GM21528 (cell line): ENCODE results near the gene PTPRD.

Source experiments
- ATAC-seq: cut with Tn5 transposase; IDR thresholded peaks from one replicate; pipeline ENCODE4 v1.9.1; 2021; ENCODE audit warnings: mild to moderate bottlenecking, moderate library complexity; ENCODE audit not compliant: unreplicated experiment, low FRiP score

Gene PTPRD

DNA sequence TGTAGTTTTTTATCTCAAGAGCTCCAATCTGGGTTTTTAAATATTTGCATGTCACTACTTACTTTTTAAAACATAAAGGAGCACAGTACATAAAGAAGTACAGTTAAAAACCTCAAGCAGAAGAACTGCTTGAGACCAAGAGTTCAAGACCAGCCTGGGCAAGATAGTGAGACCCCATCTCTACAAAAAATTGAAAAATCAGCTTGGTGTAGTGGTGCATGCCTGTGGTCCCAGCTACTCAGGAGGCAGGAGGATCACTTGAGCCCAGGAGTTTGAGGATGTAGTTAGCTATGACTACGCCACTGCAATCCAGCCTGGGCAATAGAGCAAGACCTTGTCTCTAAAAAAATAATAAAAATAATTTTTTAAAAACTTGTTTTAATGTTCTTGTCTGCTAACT, 1840.5 kb downstream of the PTPRD start:
- no peak for ATAC-seq

DNA sequence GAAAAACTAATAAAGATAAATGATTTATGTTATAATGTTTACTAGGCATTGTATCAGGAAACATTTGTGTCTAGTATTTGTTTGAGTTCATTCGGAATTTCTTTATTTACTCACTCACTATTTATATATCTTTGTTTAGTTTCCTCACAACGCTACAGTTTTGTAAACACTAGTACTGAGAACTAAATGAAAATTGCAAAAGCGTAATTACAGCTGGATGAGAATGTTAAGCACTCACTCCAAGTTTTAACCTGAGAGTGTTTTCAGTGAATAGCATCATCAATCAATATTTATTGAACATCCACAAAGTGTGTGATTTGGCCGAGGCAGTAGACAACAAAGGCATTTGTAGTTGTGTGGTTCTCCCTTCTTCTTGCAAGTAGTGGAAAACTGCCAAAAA, 1843.6 kb downstream of the PTPRD start:
- no peak for ATAC-seq

DNA sequence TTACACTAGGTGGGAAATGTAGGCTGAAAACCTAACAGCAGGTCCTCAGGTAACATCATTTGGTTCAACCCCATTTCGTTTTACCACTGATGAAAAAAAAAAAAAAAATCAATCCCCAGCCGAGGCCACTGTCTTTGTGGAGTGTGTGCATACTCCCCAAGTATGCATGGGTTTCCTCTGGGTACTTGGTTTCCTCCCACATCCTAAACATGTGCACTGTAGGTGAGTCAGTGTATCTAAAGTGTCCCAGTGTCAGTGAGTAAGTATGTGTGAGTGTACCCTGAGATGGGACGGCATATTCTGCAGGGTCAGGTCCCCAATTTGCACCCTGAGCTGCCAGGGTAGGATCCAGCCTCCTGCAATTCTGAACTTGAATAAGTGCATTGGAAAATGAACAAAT, 1846.7 kb downstream of the PTPRD start:
- ATAC-seq, result no peak

DNA sequence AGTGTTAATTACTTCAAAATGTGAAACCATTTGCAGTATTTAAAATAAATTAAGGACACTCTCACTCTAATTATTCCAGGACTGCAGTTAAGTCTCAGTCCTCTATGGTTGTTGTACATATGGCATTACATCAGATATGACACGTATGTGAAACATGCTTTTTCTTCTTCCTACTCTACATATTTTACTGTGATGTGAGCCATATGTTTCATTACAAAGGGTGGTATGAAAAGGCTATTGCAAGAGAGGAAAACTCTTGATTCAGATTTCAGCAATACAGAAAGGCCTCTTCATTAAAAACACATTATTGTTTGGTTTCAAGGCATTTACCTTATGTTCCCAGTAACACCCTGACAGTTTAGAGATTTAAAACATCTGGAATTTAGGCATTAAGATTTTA, 1848.8 kb downstream of the PTPRD start:
- no peak for ATAC-seq

DNA sequence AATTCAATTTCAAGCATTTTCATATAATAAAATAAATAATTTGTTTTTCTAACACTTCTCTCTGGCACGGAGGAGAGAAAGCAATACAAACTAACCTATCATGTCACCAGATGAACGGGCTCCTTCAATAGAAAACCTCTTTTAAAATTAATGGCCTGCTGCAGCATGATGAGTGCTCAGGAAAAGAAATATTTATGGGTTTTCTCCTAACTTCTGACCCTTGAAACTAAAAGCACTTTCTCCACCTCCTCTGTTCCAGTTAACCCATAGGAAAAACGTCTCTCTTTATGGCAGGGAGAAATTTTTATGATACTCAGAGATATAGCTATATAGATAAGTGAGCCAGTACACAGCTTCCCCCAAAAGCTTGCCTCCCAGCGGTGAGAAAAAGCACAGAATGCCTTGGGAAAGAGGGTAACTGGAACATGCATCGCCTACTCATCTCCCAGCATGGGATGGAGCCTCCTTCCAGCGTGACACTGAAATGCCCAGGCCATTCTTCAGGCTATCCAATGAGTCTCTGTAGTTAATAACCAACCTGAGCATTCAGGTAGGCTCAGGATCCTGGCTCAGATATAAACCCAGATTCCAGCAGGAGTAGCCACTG, 1850.2 kb downstream of the PTPRD start:
- no peak for ATAC-seq

DNA sequence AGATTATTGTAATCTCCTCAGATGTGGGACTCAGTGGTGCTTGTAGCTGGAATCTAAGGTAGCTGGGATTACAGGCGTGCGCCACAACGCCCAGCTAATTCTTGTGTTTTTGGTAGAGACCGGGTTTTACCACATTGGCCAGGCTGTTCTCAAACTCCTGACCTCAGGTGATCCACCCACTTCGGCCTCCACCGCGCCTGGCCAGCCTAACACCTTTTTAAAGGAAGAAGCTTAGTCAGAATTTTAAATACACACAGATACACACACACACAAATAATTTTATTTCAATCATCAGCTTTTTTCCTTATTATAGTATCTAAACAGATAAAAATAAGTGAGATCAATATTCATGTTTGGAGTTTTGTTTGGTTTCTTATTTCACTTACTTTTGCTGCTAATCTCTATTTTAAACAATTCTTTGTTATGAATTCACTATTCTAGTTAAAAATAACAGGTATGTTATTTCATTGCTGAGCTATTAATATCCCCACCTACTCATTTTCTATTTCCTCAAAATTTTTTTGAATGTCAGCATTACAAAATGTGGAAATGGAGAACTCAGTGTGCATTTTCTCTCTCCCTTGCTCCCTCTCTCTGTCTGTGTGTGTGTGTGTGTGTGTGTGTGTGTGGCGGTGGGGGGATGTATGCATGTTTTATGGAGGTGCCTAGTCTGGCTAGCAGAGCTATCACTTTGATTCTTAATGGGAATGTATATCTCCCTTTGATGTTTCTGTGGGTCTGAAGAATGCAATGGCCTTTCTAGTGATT, 1852.6 kb downstream of the PTPRD start:
- ATAC-seq, result no peak

DNA sequence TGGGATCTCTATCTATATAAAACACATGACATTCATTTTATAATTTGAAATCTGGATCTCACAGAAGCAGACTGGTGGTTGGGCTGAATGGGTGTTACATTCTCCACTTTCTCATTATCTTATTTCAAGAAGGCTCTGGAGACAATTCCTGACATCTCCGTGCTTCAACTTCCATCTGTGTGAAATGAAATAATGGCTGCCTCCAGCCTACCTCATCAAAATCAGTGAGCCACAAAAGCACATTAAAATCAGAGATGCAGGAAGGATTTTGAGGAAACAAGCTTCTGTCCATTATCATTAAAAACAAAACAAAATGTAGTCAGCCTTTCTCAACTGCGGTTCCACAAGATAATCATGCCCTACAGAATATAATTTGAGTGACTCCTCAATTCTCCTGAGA, 1854.9 kb downstream of the PTPRD start:
- ATAC-seq, result no peak

DNA sequence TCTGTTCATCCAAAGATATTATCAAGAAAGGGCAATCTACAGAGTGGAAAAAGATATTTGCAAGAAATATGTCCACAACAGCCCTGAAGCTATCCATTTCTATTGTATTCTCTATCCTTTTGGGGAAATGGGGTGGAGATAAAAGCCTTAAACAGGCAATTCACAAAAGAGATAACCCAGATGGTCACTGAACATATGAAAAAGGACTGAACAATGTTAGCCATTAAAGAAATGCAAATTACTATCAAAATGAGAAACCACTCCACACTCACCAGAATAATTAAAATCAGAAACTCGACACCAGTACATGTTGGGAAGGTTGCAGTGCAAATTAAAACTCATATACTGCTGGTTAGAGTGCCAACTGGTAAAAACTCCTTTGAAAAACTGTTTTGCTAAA, 1858.1 kb downstream of the PTPRD start:
- no peak for ATAC-seq

DNA sequence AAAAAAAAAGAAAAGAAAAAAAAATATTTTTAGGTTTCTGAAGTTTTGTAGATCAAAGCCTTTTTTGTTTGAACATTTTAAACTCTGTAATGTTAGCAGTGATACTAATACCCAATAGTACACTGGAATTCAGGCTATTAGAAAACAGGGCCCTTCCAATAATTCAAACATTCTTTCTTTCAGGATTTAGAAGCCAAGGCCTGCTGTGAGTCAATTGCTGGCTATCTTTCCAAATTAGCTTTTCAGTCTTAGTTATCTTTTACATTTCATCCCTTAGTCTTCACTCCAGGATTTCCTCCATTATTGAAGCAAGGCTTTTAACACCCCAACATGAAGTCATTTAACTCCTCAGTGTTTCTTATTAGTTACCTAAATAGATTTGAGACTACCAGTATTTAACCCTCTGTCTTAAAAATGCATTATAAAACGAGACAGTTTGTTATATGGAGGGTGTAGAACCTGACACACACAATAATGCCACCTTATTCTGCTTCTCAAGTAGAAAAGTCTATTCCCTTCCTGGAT, 1861.3 kb downstream of the PTPRD start:
- no peak for ATAC-seq

DNA sequence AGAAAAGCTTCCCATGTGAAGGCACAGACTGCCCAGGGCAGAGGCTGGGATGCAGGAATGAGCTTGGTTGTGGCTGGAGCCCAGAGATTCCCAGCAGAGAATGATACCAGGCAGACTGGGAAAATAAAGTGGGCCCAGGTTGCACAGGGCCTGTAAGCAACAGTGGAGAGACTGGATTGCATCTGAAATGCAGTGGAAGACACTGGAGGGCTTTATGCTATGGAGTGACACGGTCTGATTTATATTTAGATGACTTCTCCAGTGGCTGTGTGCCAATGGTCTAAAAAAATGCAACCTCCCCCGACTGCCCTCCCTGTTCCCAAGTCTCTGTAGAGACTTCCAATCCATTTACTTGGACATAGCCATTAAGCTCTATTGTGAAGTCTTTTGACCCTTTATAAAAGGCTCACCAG, 1862.2 kb downstream of the PTPRD start:
- no peak for ATAC-seq

DNA sequence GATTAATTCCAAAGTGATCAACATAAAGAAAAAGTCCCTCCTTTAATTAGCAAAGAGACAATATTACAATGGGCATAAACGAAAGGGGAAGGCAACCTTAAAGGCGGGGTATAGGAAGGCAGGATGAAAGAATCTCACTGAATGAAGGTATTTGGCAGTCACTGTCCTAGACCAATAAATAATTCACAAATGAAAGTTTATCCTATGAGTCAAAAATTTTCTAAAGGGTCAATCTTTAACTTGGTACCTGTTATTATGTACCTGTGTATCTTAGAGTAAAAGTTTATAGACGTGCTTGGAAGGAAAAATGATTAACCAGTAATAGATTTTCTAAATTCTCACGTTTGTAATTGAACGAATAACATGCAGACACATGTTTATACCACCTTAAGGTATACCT, 1867.5 kb downstream of the PTPRD start:
- ATAC-seq, result no peak

DNA sequence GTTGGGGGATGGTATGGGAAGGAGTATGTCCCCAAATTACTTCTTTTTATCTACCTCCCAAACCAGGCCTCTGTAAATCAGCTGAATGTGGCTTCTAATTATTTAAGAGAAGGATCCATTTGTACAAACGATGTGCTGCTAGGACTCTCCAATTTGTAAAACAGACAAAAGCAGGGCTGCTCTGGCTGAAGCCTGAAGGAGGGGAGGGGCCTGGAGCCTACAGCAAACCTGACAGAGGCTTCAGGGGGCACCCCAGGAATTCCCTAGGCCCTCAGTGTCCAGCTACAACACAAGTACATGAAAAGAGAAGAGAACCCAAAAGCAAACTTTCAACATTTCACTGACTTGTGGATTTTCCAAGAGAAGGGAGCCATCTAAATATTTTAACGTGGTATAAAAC, 1873.9 kb downstream of the PTPRD start:
- no peak for ATAC-seq

DNA sequence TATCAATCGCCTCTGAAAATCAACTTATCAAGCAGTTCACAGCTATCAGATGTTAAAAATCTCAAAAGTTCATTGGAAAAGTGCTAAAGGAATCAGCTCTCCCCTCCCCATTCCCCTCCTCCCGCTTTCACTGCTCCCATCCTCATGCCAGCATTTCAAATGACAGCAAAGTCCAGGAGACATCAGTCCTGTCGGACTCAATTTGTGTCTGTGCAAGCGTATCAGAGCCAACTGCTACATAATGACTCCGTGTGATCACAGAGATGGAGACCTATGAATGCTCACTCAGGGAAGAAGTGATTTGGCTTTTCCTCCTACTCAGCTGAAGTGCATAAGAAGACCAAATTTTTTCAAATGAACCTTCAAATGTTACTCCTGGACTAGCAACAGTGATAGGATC, 1876.0 kb downstream of the PTPRD start:
- ATAC-seq, result no peak

DNA sequence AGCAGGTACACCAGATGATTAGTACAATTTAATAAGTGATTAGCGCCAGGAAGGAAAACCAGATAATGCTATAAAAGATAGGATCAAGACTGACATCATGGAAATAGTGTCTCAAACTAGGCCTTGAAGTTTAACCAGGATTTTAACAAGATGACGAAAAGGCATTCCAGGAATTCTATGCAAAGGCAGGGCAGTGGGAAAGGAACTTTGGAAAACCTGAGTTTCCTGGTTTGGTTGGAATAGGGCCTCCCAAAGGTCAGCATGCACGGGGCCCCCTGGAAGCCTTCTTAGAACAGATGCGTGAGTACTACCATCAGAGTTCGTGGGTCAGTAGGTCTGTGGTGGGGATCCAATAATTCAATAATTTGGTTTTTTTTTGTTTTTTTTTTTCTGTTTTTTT, 1878.0 kb downstream of the PTPRD start:
- no peak for ATAC-seq

DNA sequence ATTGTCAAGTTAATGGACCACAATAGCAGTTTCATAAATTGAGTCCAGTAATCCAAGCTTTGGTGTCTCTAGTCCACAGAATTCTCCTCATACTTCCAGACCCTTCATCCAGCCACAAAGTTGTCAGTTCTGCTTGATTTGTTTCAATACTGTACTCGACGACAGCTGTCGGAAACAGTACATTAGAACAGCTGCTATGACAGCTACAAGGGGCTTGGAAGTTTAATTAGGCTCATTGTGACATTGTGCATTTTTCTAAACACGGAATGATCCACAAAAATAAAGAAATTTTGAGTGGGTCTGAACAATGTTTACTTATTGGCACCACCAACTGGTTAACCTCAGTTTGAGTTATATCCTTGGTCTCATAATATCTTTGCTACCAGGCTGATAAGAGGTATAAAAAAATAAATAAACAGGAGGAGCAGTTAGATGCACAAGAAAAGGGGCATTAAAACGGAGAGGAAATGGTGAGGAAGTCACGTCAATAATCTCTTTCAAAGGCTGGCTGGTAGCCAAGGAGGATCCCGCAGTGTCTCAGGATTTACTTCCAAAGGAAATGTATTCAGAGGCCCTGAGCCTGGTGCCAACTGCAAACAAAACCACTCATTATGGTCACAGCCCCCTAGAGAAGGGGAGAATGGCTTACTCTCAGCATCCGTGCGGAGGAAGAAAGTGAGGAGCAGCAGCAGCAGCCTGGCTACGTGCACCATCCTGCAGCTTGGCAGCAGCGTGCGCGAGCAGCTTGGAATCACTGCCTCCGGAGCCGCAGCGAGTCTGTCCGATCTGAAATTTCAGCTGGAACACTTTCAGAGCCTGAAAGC, 1879.5 kb downstream of the PTPRD start:
- no peak for ATAC-seq

DNA sequence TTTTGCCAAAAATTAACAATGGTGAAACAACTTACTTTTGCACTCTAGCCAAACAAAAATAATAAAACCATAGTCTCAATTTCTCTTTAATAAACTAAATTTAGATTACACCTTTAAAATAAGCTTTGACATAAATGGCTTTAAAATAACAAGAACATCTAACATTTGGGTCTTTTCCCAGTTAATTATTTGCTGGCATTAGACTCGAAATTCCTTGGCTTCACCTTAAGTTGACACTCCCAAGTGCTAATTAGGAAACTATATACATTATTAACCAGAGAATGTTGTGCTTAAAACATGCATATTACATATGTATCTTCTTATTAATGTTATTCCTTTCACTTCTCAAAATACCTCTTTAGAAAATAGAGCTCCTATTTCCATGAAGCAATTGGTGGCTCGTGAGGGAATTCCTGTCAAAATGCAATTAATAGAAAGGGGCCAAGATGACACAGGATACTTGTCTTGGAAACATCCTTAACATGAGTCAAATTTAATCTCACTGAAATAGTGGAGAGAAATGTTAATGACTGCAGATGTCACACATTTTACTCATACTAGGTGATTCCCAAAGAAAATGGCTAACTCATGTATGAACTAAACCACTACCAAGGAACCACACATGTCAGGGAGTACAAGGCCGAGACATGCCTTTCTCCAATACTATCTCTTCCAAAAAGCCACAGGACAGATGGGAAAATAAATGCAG, 1880.3 kb downstream of the PTPRD start:
- ATAC-seq, result no peak

DNA sequence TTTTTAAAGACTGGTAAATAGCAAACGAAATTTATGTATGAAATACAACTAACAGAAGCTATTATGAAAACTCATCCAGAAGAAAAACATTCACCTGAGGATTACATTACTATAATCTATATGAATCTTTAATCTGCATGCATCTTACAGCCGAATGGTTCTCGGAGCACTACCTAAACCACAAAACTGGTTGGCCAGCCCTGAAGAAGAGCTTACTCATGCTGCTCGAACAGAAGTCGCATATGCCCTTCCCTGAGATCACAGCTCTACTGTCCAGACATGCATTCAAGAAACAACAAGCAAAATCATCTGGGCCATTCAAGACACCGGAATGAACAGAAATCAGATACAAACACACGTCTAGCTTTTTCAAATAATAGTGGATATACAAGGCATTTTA, 1882.2 kb downstream of the PTPRD start:
- no peak for ATAC-seq

DNA sequence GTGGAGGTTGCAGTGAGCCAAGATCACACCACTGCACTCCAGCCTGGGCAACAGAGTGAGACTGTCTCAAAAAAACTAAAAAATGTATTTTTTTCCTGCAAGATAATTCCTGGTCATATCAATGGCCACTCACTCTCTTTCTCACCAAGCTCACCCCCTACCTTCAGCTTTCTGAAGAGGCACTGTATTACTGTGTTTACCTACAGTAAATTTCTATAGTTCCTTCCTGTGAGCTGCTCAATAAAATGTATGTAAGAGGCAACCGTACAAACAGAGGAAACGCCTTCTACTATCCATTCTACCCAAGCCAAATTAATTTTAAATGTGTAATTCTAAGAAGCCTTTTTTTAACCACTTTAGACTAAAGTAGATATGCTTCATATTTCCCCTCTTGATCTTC, 1883.9 kb downstream of the PTPRD start:
- ATAC-seq, result no peak

DNA sequence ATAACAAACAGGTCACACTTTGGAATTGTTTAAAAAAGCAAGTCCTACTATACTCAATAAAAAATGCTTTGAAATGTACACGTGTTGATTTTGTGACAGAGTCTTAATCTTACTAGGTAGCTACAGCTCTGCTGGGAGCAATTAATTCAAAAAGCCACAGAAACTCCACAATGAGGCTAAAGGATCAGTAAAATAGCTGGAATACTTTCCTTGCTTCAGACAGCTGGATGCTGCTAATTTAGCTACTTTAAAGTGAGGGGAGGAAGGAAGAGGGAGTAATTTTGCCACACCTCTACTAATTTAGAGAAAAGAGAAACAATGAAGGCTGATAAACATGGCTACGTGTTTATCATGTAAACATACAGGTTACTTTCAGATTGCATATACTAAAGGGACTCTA, 1885.6 kb downstream of the PTPRD start:
- no peak for ATAC-seq

DNA sequence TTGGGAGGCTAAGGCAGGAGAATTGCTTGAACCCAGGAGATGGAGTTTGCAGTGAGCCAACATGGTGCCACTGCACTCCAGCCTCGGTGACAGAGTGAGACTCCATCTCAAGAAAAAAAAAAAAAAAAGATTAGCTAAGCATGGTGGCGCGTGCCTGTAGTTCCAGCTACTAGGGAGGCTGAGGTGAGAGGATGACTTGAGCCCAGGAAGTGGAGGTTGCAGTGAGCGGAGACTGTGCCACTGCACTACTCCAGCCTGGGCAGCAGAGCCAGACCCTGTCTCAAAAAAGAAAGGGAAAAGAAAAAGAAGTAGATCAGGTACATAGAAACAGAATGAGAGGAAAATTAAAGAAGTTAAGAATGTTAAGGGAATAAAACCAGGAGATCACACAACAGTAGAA, 1886.1 kb downstream of the PTPRD start:
- no peak for ATAC-seq

DNA sequence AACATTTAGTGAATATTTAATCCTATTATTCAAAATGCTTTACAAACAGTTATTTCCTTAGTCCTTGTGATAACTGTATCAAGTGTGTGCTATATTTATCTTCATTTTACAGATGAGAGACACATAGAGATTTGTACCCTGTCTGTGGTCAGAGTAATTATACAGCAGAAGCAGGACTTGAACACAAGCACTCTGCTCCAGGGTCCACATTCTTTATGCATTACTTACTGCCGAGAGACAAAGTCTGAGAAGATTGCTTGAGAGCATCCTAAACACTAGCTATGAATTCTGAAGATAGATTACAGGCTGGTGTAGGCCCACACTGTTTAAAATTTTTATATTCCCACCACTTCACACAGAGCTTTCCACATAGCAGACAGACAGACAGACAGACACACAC, 1887.2 kb downstream of the PTPRD start:
- ATAC-seq, result no peak
